PC-3 (cell line): ENCODE results near the gene MYOZ1. TPM values are rescaled to one million over a fixed set of nuclear protein-coding genes. Genes with fewer than 3 reads are reported as not detected.

Experiments used
- ATAC-seq: fragments of 200-7000 bp; cut with Tn5 transposase; 2 replicates; pipeline ENCODE4 v1.9.1; 2020; ENCODE audit warnings: mild to moderate bottlenecking, moderate library complexity
- BruUV-seq: library from RNA; stranded (reverse); fragments of 400-500 nt; replicated peaks from 2 replicates; lab custom pipeline; 2021; lab: Mats Ljungman, UMichigan
- CTCF ChIA-PET: fragments of 300-600 bp; sonication (Branson Sonifier 250); formaldehyde crosslinking; loops from one replicate; lab custom pipeline; 2022; ENCODE audit warnings: antibody characterized with exemption; lab: Charles Lee
- POLR2A ChIA-PET: fragments of 300-600 bp; sonication (Branson Sonifier 250); formaldehyde crosslinking; loops from one replicate; lab custom pipeline; 2022; ENCODE audit warnings: antibody characterized with exemption; ENCODE audit not compliant: unreplicated experiment; lab: Charles Lee
- DNase-seq: peaks from one replicate; pipeline ENCODE4 v3.0.0-alpha.2; 2015
- H2AFZ ChIP-seq: fragments of 300-600 bp; sonication (generic); 2 replicates; pipeline ENCODE4 v1.6.0; 2016; ENCODE audit warnings: antibody characterized with exemption, low read length
- H3F3A ChIP-seq: fragments of 300-600 bp; sonication (generic); one replicate; pipeline ENCODE4 v1.6.0; 2017; ENCODE audit warnings: antibody characterized with exemption, low read length, control low read depth, mild to moderate bottlenecking; ENCODE audit not compliant: unreplicated experiment
- H3K27ac ChIP-seq: fragments of 300-600 bp; sonication (generic); 2 replicates; pipeline ENCODE4 v1.5.1; 2016; ENCODE audit warnings: mild to moderate bottlenecking, low read length
- H3K27me3 ChIP-seq: fragments of 300-600 bp; sonication (generic); 2 replicates; pipeline ENCODE4 v1.6.1; 2016; ENCODE audit warnings: low read length, mixed read lengths
- H3K36me3 ChIP-seq: fragments of 300-600 bp; sonication (generic); 2 replicates; pipeline ENCODE4 v1.6.1; 2016; ENCODE audit warnings: low read depth, mixed run types, low read length, mixed read lengths
- H3K4me1 ChIP-seq: fragments of 300-600 bp; sonication (generic); 2 replicates; pipeline ENCODE4 v1.5.1; 2016; ENCODE audit warnings: low read length; ENCODE audit not compliant: insufficient read depth
- H3K4me2 ChIP-seq: fragments of 300-600 bp; sonication (generic); 2 replicates; pipeline ENCODE4 v1.6.0; 2016; ENCODE audit warnings: low read length
- H3K4me3 ChIP-seq: fragments of 300-600 bp; sonication (generic); 2 replicates; pipeline ENCODE4 v1.5.1; 2016; ENCODE audit warnings: mild to moderate bottlenecking, low read length, mixed read lengths
- H3K79me2 ChIP-seq: fragments of 300-600 bp; sonication (generic); 2 replicates; pipeline ENCODE4 v1.6.1; 2017; ENCODE audit warnings: low read length, mixed read lengths
- H3K9ac ChIP-seq: fragments of 300-600 bp; sonication (generic); 2 replicates; pipeline ENCODE4 v1.6.0; 2016; ENCODE audit warnings: mild to moderate bottlenecking, low read length
- H3K9me2 ChIP-seq: fragments of 300-600 bp; sonication (generic); replicated peaks from 2 replicates; pipeline ENCODE4 v1.6.1; 2016; ENCODE audit warnings: mixed run types, low read length, mixed read lengths
- H3K9me3 ChIP-seq: fragments of 300-600 bp; sonication (generic); 2 replicates; pipeline ENCODE4 v1.6.1; 2016; ENCODE audit warnings: low read length, mixed read lengths
- H4K20me1 ChIP-seq: fragments of 300-600 bp; sonication (generic); 2 replicates; pipeline ENCODE4 v1.6.1; 2016; ENCODE audit warnings: low read length, mixed read lengths
- EZH2 ChIP-seq: fragments of 300-600 bp; sonication (generic); IDR thresholded peaks from one replicate; pipeline ENCODE4 v1.6.1; 2017; ENCODE audit warnings: antibody characterized with exemption, mild to moderate bottlenecking, low read length; ENCODE audit not compliant: unreplicated experiment
- EZH2phosphoT487 ChIP-seq: fragments of 300-600 bp; sonication (generic); IDR thresholded peaks from 2 replicates; pipeline ENCODE4 v1.6.1; 2018; ENCODE audit warnings: mild to moderate bottlenecking, antibody characterized with exemption, low read length, borderline replicate concordance
- intact Hi-C: fragments of 100-400 bp; cut with micrococcal nuclease; formaldehyde crosslinking; loops from 2 replicates; pipeline ENCODE4 v1.9.0; 2023
- total RNA-seq: library from RNA; depleted of rRNA; stranded (reverse); fragments of >200 nt; gene quantifications from 2 replicates; pipeline ENCODE4 v1.2.3, GENCODE V29; 2014; rRNA removed
- TF ChIP-seq, protein P1 (sequence below): fragments of 300-600 bp; sonication (generic); conservative IDR thresholded peaks from 2 replicates; pipeline ENCODE4 v1.5.1; 2017; ENCODE audit warnings: antibody characterized with exemption, low read depth, mild to moderate bottlenecking, low read length

The MYOZ1 gene
- total RNA-seq, 1 experiment from 2014 or later: not detected

GRCh38 chr10:73584737-73585136 is 56.5 kb downstream of the MYOZ1 start:
- H3K9me3 ChIP-seq: peaks cover 8% of the 10 kb centered on the region; the same call in 1 of the 2 replicates
- peak; percentile 56 for DNase-seq
- no peak overlapping the region for H3K27ac ChIP-seq
- H3K27me3 ChIP-seq: no peaks in the 10 kb centered on the region
- H3K4me2 ChIP-seq: no peak overlapping the region
- ATAC-seq: no peak
- intact Hi-C loops: no loop called here
- no peaks in the 10 kb centered on the region for H3K9me2 ChIP-seq
- no peak for TF ChIP-seq EZH2
- no peak for TF ChIP-seq EZH2phosphoT487
- TF ChIP-seq, protein P1, sequence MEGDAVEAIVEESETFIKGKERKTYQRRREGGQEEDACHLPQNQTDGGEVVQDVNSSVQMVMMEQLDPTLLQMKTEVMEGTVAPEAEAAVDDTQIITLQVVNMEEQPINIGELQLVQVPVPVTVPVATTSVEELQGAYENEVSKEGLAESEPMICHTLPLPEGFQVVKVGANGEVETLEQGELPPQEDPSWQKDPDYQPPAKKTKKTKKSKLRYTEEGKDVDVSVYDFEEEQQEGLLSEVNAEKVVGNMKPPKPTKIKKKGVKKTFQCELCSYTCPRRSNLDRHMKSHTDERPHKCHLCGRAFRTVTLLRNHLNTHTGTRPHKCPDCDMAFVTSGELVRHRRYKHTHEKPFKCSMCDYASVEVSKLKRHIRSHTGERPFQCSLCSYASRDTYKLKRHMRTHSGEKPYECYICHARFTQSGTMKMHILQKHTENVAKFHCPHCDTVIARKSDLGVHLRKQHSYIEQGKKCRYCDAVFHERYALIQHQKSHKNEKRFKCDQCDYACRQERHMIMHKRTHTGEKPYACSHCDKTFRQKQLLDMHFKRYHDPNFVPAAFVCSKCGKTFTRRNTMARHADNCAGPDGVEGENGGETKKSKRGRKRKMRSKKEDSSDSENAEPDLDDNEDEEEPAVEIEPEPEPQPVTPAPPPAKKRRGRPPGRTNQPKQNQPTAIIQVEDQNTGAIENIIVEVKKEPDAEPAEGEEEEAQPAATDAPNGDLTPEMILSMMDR: no peak
- peaks cover 8% of the 10 kb centered on the region for H3K36me3 ChIP-seq
- no peak overlapping the region for H2AFZ ChIP-seq
- peaks cover 11% of the 10 kb centered on the region for H3F3A ChIP-seq
- no peak overlapping the region for H3K9ac ChIP-seq
- peaks cover 51% of the 10 kb centered on the region for H3K4me1 ChIP-seq
- no TSS peak for BruUV-seq
- CTCF ChIA-PET: no interaction called here
- H3K4me3 ChIP-seq: no peak overlapping the region; the same call in 1 of the 2 replicates
- peaks cover 4% of the 10 kb centered on the region for H4K20me1 ChIP-seq
- peaks cover 41% of the 10 kb centered on the region for H3K79me2 ChIP-seq
- POLR2A ChIA-PET: no interaction called here

DNA sequence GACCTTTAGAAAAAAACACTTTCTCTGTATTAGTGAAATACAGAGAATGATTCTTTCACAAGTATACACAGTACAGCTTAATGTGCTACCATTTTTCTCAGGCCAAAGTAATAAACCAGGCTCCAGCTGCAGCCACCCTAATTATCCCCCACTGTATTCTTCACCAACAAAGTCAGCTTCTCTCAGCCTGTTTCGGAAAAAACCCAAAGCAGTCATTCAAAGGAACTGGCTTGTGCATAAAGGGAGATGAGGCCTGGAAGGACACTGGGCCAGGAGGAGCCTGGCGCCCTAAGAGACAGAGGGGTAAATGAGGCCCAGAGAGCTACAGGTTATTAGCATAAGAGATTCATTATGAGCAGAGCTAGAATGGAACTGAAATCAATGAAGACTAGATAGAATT is 59.4 kb downstream of the MYOZ1 start:
- Histone ChIP-seq H3K9ac (no peak overlapping the region), H3K4me1 (peaks cover 41% of the 10 kb centered on the region), H3K4me2 (no peak overlapping the region), H3K27ac (no peak overlapping the region), H3F3A (peaks cover 15% of the 10 kb centered on the region), H3K9me2 (no peaks in the 10 kb centered on the region), H3K9me3 (peaks cover 8% of the 10 kb centered on the region; the same call in 1 of the 2 replicates), H3K79me2 (peaks cover 17% of the 10 kb centered on the region), H2AFZ (no peak overlapping the region), H3K36me3 (peaks cover 8% of the 10 kb centered on the region), H3K4me3 (no peak overlapping the region), H4K20me1 (peaks cover 4% of the 10 kb centered on the region), H3K27me3 (no peaks in the 10 kb centered on the region)
- POLR2A ChIA-PET: no interaction called here
- no peak for DNase-seq
- intact Hi-C loops: no loop called here
- no peak for TF ChIP-seq EZH2
- no peak for TF ChIP-seq EZH2phosphoT487
- TF ChIP-seq, protein P1: no peak
- no TSS peak for BruUV-seq
- CTCF ChIA-PET: no interaction called here
- ATAC-seq: no peak

Other genes with a start within 250 kb of the MYOZ1 start
- gene ANXA7, start 227.4 kb downstream of the MYOZ1 start, total RNA-seq: 478 and 561 TPM in 2 replicates
- 3.2 and 3.5 TPM in 2 replicates for gene MSS51, start 207.9 kb downstream of the MYOZ1 start, total RNA-seq
- gene PPP3CB, start 145.4 kb downstream of the MYOZ1 start, total RNA-seq: 43.8 and 66.5 TPM in 2 replicates
- gene USP54, start 50.1 kb downstream of the MYOZ1 start, total RNA-seq: 40.5 and 43.7 TPM in 2 replicates
- gene SYNPO2L, start 14.6 kb upstream of the MYOZ1 start, total RNA-seq: 0.06 TPM in 1 of 2 replicates, not detected in the other
- gene AGAP5, start 56.6 kb upstream of the MYOZ1 start, total RNA-seq: 15.0 and 18.2 TPM in 2 replicates
- gene SEC24C, start 102.9 kb upstream of the MYOZ1 start, total RNA-seq: 285 and 325 TPM in 2 replicates
- 199 and 238 TPM in 2 replicates for gene CHCHD1, start 140.6 kb upstream of the MYOZ1 start, total RNA-seq
- gene ZSWIM8, start 144.1 kb upstream of the MYOZ1 start, total RNA-seq: 152 and 173 TPM in 2 replicates
- gene NDST2, start 170.1 kb upstream of the MYOZ1 start, total RNA-seq: 53.0 and 89.9 TPM in 2 replicates
- gene CAMK2G, start 233.1 kb upstream of the MYOZ1 start, total RNA-seq: 170 and 179 TPM in 2 replicates